PC-9 (cell line): ENCODE data around the gene DCAF7. TPM values are rescaled to one million over a fixed set of nuclear protein-coding genes. Genes with fewer than 3 reads are reported as not detected.

ENCODE experiments used
- BruUV-seq: library from RNA; stranded (reverse); fragments of 400-500 nt; replicated peaks from 2 replicates; lab custom pipeline; 2021; lab: Mats Ljungman, UMichigan
- CTCF ChIA-PET: fragments of 300-600 bp; sonication (Branson Sonifier 250); formaldehyde crosslinking; loops from one replicate; lab custom pipeline; 2022; ENCODE audit warnings: antibody characterized with exemption; lab: Charles Lee
- POLR2A ChIA-PET: fragments of 300-600 bp; sonication (Branson Sonifier 250); formaldehyde crosslinking; loops from one replicate; lab custom pipeline; 2022; ENCODE audit warnings: antibody characterized with exemption; ENCODE audit not compliant: unreplicated experiment; lab: Charles Lee
- DNase-seq, 2 experiments: peaks; one replicate each; pipeline versions ENCODE4 v3.0.0 to v3.0.0-alpha.2; 2015 to 2022; ENCODE audit warnings: mixed read lengths in 1 of 2
- H2AFZ ChIP-seq: fragments of 200-600 bp; sonication (generic); 2 replicates; pipeline ENCODE4 v1.8.1; 2017; ENCODE audit warnings: antibody characterized with exemption
- H3F3A ChIP-seq: fragments of 200-600 bp; sonication (generic); 2 replicates; pipeline ENCODE4 v1.8.1; 2017; ENCODE audit warnings: antibody characterized with exemption, mild to moderate bottlenecking, low read depth; ENCODE audit not compliant: insufficient read depth
- H3K27ac ChIP-seq: fragments of 200-600 bp; sonication (generic); 2 replicates; pipeline ENCODE4 v1.6.1; 2016; ENCODE audit warnings: mixed run types
- H3K27me3 ChIP-seq: fragments of 200-600 bp; sonication (generic); 2 replicates; pipeline ENCODE4 v1.6.1; 2016; ENCODE audit warnings: low read depth, mixed run types; ENCODE audit not compliant: insufficient read depth
- H3K36me3 ChIP-seq: fragments of 200-600 bp; sonication (generic); 2 replicates; pipeline ENCODE4 v1.6.1; 2016; ENCODE audit warnings: low read depth, mixed run types
- H3K4me1 ChIP-seq: fragments of 200-600 bp; sonication (generic); replicated peaks from 2 replicates; pipeline ENCODE4 v1.6.1; 2016; ENCODE audit warnings: mixed run types; ENCODE audit not compliant: insufficient read depth
- H3K4me2 ChIP-seq: fragments of 200-600 bp; sonication (generic); 2 replicates; pipeline ENCODE4 v1.6.1; 2017; ENCODE audit warnings: mixed run types
- H3K4me3 ChIP-seq: fragments of 200-600 bp; sonication (generic); 2 replicates; pipeline ENCODE4 v1.6.1; 2016; ENCODE audit warnings: mixed run types
- H3K79me2 ChIP-seq: fragments of 200-600 bp; sonication (generic); 2 replicates; pipeline ENCODE4 v1.6.1; 2017; ENCODE audit warnings: low read depth, mixed run types
- H3K9me2 ChIP-seq: fragments of 200-600 bp; sonication (generic); 2 replicates; pipeline ENCODE4 v1.8.1; 2017; ENCODE audit warnings: mild to moderate bottlenecking; ENCODE audit not compliant: insufficient read depth
- H3K9me3 ChIP-seq: fragments of 200-600 bp; sonication (generic); 2 replicates; pipeline ENCODE4 v1.8.1; 2016; ENCODE audit warnings: low read depth; ENCODE audit not compliant: insufficient read depth
- H4K20me1 ChIP-seq: fragments of 200-600 bp; sonication (generic); 2 replicates; pipeline ENCODE4 v1.8.1; 2017; ENCODE audit not compliant: insufficient read depth
- CTCF ChIP-seq: fragments of 200-600 bp; sonication (generic); conservative IDR thresholded peaks from 2 replicates; pipeline ENCODE4 v1.6.1; 2017; ENCODE audit warnings: mixed run types, antibody characterized with exemption, mild to moderate bottlenecking, moderate library complexity
- EZH2 ChIP-seq: fragments of 200-600 bp; sonication (generic); IDR thresholded peaks from 2 replicates; pipeline ENCODE4 v1.8.0; 2017; ENCODE audit warnings: antibody characterized with exemption, low read depth
- intact Hi-C: fragments of 100-400 bp; cut with micrococcal nuclease; formaldehyde crosslinking; loops from one replicate; pipeline ENCODE4 v1.10.0; 2022; ENCODE audit not compliant: unreplicated experiment
- total RNA-seq: library from RNA; stranded (reverse); gene quantifications from 2 replicates; pipeline ENCODE4 v1.2.3, GENCODE V29; 2021

DCAF7 gene
- total RNA-seq, 1 experiment from 2014 or later: 78.9 TPM

DNA sequence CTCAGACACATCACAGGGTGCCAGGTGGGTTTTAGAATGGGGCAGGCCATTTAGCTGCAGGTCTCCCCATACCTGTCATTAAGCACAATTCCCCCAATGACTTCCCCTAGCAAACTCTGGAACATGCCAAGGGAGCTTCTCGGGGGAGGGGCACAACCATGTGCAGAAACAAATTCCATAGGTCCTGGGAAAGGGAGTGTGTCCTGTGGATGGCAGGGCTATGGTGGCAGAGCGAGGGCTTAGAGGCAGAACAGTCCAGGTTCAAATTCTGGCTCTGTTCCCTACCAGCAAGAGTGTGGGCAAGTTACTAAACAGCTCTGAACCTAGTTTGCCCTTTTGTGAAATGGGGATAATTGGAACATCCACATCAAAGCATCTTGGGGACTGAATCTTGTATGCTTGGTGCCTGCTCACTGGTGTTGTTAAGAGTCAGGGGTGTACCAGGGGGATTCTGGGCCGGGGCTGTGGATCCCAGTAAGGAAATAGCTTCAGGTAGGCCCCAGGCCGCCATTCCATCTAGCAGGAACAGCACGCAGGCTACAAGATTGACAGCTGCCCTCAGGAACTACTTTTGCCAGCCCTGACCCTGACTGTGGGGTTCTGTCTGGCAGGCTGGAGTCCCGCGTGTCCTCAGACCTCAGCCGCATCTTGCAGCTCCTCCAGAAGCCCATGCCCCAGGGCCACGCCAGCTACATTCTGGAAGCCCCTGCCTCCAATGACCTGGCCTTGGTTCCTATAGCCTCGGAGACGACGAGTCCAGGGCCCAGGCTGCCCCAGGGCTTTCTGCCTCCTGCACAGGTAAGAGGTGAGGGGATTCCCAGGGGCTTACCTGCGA is 5.6 kb upstream of the DCAF7 start:
- DNase-seq: no peak
- Histone ChIP-seq H4K20me1 (no peaks in the 10 kb centered on the region), H3K9me3 (no peaks in the 10 kb centered on the region), H3K4me2 (no peak overlapping the region), H3K27ac (no peak overlapping the region), H3F3A (no peaks in the 10 kb centered on the region), H3K36me3 (no peaks in the 10 kb centered on the region), H3K79me2 (peaks cover 7% of the 10 kb centered on the region; the same call in 1 of the 2 replicates), H3K4me1 (peaks cover 21% of the 10 kb centered on the region; the same call in 1 of the 2 replicates), H3K27me3 (no peaks in the 10 kb centered on the region), H2AFZ (no peak overlapping the region), H3K9me2 (no peaks in the 10 kb centered on the region), H3K4me3 (no peak overlapping the region)
- intact Hi-C loops: no loop called here
- no peak for TF ChIP-seq CTCF
- TF ChIP-seq EZH2: no peak
- ChIA-PET POLR2A (no interaction called here), CTCF (interaction anchor here (0.5 kb wide), 1 partner anchor 117 kb away, joined by 3 read pairs; no protein-coding TSS in a partner anchor)
- no TSS peak for BruUV-seq

DNA sequence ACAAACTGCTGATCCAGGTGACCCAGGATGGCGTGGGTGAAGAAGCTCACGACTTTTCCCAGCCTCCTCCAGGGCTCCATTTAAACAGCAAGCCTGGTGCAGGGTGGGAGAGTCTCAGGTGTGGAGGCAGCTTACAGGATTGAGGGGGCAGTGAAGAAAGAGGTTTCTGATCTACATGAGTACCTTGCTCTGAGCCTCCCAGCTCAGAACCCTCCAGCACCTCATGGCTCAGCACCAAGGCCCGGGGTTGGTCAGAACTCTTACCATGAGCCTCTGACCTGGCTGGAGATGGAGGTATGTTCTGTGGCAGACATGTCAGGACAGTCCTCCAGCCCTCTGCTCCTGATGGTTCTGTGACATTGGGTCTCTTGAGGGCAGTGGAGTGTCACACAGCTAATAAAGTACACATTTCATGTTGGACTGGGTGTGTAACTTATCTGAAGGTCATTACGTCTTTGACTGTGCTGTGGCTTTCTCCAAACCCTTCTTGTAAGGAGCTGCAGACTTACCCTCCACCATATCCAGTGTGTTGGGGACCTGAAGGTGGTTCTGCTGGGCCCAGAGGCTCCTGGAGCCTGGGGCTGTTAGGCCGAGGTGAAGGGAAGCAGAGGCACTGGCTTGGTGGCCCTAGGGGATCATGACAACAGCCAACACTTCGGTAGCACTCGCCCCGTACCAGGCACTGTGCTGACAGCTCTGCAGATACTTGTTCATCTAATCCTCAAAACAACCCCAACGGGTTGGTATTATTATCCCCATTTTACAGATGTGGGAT is 3.8 kb upstream of the DCAF7 start:
- intact Hi-C loops: no loop called here
- Histone ChIP-seq H3K36me3 (no peaks in the 10 kb centered on the region), H3K4me2 (no peak overlapping the region), H3K79me2 (peaks cover 19% of the 10 kb centered on the region), H3K4me3 (no peak overlapping the region), H2AFZ (no peak overlapping the region), H3K9me2 (no peaks in the 10 kb centered on the region), H3K27me3 (no peaks in the 10 kb centered on the region), H3K27ac (no peak overlapping the region), H3F3A (no peaks in the 10 kb centered on the region), H4K20me1 (peaks cover 4% of the 10 kb centered on the region; the same call in 1 of the 2 replicates), H3K9me3 (no peaks in the 10 kb centered on the region), H3K4me1 (peaks cover 21% of the 10 kb centered on the region; the same call in 1 of the 2 replicates)
- BruUV-seq: no TSS peak
- no peak for DNase-seq
- ChIA-PET POLR2A (no interaction called here), CTCF (no interaction called here)
- TF ChIP-seq CTCF (no peak), EZH2 (no peak)

DNA sequence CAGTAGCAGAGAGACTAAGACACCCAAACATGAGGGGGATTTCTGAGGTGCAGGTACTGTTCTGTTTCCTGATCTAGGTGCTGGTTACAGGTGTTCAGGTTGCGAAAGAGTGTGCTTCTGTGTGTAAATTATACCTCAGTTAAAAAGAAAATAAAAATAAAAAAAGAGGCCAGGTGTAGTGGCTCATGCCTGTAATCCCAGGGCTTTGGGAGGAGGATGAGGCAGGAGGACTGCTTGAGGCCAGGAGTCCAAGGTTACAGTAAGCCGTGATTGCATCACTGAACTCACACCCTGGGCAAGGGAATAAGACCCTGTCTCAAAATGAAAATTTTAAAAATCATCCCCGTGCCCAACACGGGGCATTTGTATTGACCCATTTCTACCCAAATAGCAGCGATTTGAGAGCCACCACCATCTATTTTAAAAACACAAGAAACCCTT is 3.2 kb upstream of the DCAF7 start:
- Histone ChIP-seq H3K4me3 (no peak overlapping the region), H3K27me3 (no peaks in the 10 kb centered on the region), H3K4me2 (no peak overlapping the region), H2AFZ (no peak overlapping the region), H3K27ac (no peak overlapping the region), H4K20me1 (peaks cover 9% of the 10 kb centered on the region; the same call in 1 of the 2 replicates), H3K4me1 (peaks cover 23% of the 10 kb centered on the region), H3K9me3 (no peaks in the 10 kb centered on the region), H3K9me2 (no peaks in the 10 kb centered on the region), H3K79me2 (peaks cover 25% of the 10 kb centered on the region), H3F3A (no peaks in the 10 kb centered on the region; the same call in 1 of the 2 replicates), H3K36me3 (no peaks in the 10 kb centered on the region)
- ChIA-PET POLR2A (no interaction called here), CTCF (no interaction called here)
- intact Hi-C loops: no loop called here
- no TSS peak for BruUV-seq
- DNase-seq: no peak
- no peak for TF ChIP-seq CTCF
- TF ChIP-seq EZH2: no peak
